Fibroblast of skin of left biceps (primary cell): ENCODE data around the gene CLSTN3.

Experiments
- DNase-seq, 2 experiments: peaks; one replicate each; pipeline ENCODE4 v3.0.0-alpha.2; 2013; ENCODE audit warnings: low read depth in 2 of 2

Gene CLSTN3

DNA sequence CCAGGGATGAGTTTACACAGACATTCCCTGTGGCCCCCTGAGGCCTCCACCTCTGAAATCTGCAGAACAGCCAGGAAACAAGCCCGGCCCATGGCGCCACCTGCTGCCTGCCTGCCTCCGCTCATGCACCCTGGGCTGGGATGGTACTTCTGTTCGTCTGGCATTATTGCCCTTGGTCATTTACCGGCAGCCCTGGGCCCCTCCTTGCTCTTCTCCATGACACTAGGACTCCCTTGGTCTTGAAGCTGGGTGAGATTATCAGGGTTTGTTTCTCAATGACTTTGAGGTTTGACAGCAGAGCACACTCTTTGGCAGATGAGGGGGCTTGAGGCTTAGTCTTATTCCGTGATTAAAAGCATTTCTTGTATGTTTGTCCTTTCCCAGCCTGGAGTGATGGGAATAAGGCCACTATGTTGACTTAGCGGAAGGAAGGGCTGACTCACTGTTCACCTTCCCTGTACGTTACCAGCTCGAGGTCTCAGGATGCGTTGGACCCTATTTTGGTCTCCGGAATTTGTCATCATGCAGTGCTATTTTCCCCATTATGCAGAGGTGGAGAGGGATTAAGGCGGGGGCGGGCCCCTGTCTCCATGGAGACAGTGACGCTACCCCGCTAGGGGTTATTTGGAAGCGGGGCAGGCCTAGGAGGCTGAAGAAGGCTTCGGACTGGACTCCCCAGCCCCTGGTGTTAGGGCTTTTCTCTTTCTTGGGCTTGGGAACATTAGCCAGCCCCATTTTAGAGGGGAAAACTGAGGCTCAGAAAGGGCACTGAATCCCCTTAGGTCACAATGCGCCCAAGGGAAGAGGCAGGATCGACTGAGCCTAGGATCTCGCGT, 58.6 kb downstream of the CLSTN3 start:
- peak in 1 of 2 experiments; percentile 25 for DNase-seq

DNA sequence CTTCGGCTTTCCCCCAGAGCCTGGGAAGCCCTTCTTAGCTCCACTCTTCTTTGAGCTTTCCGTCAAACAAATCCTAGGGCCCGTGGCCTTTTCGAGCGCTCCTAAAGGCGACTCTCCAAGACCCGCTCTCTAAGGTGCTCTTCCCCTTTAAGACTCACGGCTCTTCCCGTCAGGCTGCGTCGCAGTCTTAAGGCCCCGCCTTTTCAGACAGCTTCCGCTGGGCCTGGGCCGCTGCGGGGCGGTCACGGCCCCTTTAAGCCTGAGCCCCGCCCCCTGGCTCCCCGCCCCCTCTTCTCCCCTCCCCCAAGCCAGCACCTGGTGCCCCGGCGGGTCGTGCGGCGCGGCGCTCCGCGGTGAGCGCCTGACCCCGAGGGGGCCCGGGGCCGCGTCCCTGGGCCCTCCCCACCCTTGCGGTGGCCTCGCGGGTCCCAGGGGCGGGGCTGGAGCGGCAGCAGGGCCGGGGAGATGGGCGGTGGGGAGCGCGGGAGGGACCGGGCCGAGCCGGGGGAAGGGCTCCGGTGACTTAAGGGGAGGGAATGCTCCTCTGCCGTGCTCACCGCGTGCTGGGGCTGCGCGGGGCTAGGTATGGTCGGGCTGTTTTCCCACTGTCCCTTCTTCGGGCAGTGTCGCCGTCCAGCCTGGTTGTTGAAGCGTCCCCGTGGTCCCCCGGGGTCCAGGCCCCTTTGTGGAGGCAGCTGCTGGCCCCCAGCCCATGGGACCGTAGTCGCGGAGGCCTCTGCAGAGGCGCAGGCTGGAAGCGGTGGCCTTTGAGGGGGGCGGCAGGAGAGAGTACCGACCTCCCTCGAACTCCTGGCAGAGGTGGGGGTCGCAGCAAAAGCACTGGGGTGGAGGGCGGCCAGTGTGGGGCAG, 59.5 kb downstream of the CLSTN3 start, which contains the start of gene PEX5:
PEX5 (plus strand) TSS at position 289 of the 870 bp plus-strand sequence. CDS start 692 bp downstream, outside the sequence.
- peak; percentile 74 to 76 for DNase-seq

- no peak for DNase-seq
These were observed 60.3 kb downstream of the CLSTN3 start for GRCh38 chr12:7190268-7191055.

- no peak for DNase-seq
These were observed 63.5 kb downstream of the CLSTN3 start for GRCh38 chr12:7193674-7194073.

GRCh38 chr12:7197841-7198240, 67.7 kb downstream of the CLSTN3 start:
- no peak for DNase-seq

GRCh38 chr12:7203109-7203508, 72.9 kb downstream of the CLSTN3 start:
- no peak for DNase-seq

GRCh38 chr12:7205091-7205490, 74.9 kb downstream of the CLSTN3 start:
- DNase-seq: no peak

DNA sequence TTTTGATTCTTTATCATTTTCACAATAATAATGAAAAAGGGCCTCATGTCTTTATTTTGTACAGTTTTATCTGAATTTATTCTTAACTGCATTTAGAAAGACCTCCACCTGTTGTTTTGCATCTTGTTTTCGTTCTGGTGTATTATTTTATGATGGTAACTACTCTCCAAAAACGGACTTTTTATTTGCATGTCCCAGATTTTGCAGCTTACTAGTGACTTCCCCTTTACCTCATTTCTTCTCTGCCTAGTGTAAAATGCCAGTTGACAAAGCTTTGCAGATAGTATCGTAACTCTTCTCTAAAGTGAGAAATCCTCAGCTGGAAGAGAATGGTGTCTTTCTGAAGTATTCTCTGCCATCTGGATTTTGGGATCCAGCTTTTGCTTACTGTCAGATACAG, 76.5 kb downstream of the CLSTN3 start:
- DNase-seq: no peak

GRCh38 chr12:7207866-7208625, 77.9 kb downstream of the CLSTN3 start:
- DNase-seq: no peak
